GM12891 (cell line): ENCODE results near the gene RNF5.
A peak's percentile ranks its signal among the peaks of the same experiment; 100 is the strongest.

ENCODE experiments used
- DNase-seq: peaks from one replicate; pipeline ENCODE4 v3.0.0; 2011; ENCODE audit warnings: low spot score; ENCODE audit not compliant: insufficient read length
- FAIRE-seq: peaks from 2 replicates; lab custom pipeline; 2011; peaks lifted over from hg19 to GRCh38; lab: Jason Lieb, UNC
- PAX5 ChIP-seq: IDR thresholded peaks from 2 replicates; pipeline ENCODE4 v1.6.1; 2011; ENCODE audit warnings: low read length, moderate library complexity, mild to moderate bottlenecking; ENCODE audit not compliant: insufficient read depth, severe bottlenecking
- POLR2A ChIP-seq: IDR thresholded peaks from 2 replicates; pipeline ENCODE4 v1.6.1; 2011; ENCODE audit warnings: low read depth, low read length, control low read depth
- POLR2AphosphoS5 ChIP-seq: IDR thresholded peaks from 2 replicates; pipeline ENCODE4 v1.6.1; 2011; ENCODE audit warnings: low read depth, low read length, control low read depth
- POU2F2 ChIP-seq: IDR thresholded peaks from 2 replicates; pipeline ENCODE4 v1.6.1; 2011; ENCODE audit warnings: low read depth, mild to moderate bottlenecking, control low read depth, low read length, moderate library complexity
- SPI1 ChIP-seq: IDR thresholded peaks from 2 replicates; pipeline ENCODE4 v1.6.1; 2011; ENCODE audit warnings: low read depth, low read length, control low read depth
- TAF1 ChIP-seq: IDR thresholded peaks from 2 replicates; pipeline ENCODE4 v1.6.1; 2011; ENCODE audit warnings: low read depth, low read length, control low read depth

Gene RNF5

DNA sequence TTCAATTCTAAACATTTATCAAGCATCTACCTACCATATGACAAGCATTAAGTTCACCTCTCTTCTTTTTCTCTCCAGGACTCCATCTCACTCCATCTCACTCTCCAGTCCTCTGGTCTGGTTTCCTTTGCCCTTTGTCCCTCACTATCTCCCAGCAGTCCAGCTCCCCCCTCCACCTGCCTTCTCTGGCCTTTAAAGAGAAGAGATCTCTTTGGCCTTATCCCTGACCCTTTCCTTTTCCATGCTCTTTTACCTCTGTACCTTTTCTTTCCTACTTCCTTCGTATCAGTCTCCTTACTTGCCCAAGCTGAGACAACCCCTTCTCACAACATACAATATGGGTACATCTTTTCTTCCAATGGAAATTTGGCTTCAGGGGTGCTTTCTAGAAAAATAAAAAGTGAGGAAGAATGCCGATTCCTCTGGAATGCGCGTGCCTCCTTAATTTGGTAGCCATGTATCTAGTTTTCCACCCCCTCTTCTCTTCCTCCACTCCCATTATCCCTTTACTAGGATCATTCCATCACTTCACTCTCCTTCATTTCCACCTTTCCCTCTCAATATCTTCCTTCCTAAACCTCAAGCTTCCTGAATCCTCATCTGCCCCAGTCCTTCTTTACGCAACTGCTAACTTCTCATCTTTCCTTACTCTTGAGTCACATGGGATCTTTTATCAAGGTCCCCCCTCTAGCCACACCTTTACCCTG lies 1.6 kb upstream of the RNF5 start:
- FAIRE-seq: no peak
- no peak for TF ChIP-seq POLR2A
- TF ChIP-seq TAF1: no peak
- TF ChIP-seq POLR2AphosphoS5: no peak
- no peak for TF ChIP-seq SPI1
- no peak for TF ChIP-seq PAX5
- no peak for TF ChIP-seq POU2F2
- DNase-seq: no peak

DNA sequence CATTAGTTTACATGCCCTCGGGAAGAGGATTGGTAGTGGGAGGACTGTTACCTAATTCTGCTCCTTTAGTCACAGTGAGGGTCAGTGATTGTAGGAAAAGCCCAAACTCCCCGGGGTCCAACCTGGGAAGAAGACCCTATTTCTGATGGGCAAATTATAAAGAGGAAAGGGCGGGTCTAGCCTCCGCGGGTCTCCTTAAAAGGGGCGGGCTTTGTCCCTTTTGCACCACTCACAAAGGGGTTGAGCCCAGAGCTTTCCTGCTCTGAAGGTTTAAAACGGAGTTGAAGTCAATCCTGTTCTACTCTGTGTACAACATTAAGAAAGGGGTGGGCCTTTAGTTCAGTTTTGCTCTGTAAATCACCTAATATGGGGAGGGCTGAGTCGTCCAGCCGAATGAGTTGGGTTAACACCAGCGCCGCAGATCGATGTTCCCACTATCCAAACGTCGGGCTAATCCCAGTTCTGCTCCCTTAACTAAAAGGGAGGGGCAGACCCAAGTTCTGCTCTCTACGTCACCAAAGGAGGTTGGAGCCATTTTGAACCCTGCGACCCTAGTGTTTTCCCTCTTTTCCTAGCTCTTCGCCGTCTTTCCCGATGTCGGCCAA lies 920 bp upstream of the RNF5 start:
- FAIRE-seq (peak; percentile 5), DNase-seq (no peak)
- TF ChIP-seq POLR2A (no peak), POLR2AphosphoS5 (peak; percentile 53)

DNA sequence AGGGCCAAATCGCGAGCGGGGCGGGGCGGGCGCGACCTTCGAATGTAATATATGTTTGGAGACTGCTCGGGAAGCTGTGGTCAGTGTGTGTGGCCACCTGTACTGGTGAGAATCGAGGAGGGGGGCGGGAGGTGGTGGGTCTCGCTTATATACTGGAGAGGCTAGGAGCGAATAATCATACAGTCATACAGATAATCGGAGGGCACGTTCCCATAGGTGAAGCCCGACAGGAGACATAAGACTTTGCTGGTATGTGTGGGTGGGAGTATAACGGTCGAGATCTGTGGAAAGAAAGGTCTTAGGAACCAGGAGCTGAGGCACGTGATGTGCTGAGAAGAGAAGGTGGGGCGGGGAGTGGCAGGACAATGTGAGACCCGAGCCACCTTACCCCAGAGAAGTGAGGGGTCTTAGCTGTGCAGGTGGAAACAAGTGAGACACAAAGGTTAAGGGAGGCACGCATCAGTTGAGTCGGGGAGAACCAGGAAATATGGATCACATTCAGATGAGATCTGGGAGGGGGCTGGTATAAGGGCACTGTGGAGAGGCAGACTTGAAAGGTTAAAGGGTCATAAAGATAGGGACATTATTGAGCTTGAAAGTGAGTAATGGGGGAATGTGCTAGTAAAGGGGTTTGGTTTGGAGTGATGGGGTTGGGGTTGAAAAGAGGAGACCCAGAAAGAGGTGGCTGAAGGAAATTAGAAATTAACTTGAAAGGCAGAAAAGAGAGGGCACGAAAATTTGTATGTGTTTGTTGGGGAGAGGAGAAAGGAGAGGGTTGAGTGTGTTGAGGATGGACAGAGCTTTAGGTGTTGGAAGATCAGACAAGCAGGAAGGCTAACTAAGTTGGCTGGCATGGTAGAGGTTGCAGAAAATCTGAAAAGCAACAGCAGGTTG lies 589 bp downstream of the RNF5 start:
- DNase-seq: no peak
- TF ChIP-seq POU2F2 (no peak), SPI1 (no peak), POLR2A (0 out of 2 replicates have a peak, but pooled peaks have one; percentile 20)
- no peak for FAIRE-seq

DNA sequence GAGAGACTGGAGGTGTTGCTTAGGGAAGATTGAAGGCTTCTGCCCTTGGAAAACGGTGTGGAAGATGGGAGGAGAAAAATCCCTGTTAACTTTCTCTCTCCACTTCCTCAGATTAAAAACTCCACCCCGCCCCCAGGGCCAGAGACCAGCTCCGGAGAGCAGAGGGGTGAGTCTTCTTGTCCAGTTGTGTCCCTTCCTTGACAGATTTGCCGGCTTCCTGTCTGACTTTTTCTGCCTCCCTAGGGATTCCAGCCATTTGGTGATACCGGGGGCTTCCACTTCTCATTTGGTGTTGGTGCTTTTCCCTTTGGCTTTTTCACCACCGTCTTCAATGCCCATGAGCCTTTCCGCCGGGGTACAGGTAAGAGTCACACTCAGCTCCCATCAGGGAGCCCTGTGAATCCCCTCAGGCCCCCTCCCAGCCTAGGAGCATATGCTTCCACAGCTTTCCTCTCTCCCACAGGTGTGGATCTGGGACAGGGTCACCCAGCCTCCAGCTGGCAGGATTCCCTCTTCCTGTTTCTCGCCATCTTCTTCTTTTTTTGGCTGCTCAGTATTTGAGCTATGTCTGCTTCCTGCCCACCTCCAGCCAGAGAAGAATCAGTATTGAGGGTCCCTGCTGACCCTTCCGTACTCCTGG lies 1.7 kb downstream of the RNF5 start:
- FAIRE-seq (no peak), DNase-seq (no peak)
- TF ChIP-seq POLR2A: no peak

DNA sequence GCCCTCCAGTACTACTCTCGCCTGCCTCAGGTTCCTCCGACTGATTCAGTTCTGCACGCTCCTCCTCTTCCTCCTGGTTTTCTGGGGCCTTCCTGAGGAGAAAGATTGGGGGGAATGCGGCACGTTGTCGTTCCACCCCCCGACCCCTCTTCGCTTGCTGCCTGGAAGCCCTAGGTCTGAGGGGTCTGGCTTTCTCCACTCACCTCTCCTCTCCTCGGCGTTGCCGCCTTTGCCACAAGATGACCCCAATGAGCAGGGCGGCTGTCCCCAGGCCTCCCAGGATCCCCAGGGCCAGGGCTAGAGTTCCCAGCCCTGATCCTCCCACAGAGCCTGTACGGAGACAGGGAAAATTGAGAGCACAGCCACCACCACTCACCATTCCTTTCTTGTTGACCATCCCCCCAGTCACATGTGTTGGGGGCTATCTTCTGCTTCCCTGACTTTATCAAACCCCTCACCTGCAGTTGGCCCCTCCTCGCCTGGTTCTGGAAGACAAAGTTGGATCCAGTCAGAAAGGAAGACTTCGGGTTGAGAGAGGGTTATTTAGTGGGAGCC lies 3.0 kb downstream of the RNF5 start:
- no peak for FAIRE-seq
- TF ChIP-seq POU2F2 (no peak), POLR2A (no peak), POLR2AphosphoS5 (no peak)
- DNase-seq: no peak

DNA sequence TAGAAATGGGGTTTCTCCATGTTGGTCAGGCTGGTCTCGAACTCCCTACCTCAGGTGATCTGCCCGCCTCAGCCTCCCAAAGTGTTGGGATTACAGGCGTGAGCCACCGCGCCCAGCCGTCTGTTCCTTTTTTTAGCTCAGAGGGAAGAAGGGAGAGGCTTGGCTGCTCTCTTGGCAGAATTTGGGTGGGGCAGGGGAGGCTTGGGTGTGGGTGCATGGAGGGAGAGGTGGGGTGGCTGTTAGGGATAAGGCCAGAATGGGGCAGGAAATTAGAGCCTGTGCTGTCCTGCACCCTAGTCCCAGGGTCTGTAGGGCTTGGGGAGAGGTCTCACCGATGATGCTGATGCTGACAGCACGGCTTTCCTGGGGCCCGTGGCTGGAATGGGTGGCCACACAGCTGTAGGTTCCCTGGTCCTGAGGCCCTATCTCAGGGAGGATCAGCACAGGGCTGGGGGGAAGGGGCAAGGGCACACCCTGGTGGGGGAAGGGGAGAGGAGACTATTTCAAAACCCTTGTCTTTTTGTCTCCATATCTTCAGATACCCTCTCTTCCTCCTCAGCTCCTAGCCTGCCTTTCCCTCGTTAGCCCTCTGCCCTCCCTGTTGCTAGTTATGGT lies 3.8 kb downstream of the RNF5 start:
- FAIRE-seq (no peak), DNase-seq (no peak)
- TF ChIP-seq POLR2A (no peak), SPI1 (no peak)

DNA sequence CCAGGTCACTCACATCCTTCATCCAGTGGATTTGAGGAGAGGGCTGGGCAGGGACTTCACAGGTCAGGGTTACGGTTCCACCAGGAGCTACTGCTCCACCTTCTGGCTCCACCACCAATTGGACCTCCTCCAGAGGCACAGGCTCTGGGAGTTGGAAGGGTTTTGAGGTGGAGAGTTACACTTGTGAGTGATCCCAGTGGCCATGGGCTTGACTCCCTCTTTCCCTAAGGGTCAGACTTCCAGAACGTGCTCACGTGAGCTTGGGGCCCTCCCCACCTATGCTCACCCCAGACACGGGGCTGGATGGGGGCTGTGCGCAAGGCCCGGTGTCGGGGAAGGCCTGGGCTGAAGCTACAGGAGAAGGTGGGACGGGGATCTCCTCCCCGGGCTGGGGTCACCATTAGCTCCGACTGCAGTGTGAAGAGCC lies 4.4 kb downstream of the RNF5 start:
- DNase-seq (no peak), FAIRE-seq (no peak)
- TF ChIP-seq POLR2AphosphoS5 (no peak), TAF1 (no peak), POU2F2 (no peak), POLR2A (no peak), PAX5 (no peak), SPI1 (no peak)

DNA sequence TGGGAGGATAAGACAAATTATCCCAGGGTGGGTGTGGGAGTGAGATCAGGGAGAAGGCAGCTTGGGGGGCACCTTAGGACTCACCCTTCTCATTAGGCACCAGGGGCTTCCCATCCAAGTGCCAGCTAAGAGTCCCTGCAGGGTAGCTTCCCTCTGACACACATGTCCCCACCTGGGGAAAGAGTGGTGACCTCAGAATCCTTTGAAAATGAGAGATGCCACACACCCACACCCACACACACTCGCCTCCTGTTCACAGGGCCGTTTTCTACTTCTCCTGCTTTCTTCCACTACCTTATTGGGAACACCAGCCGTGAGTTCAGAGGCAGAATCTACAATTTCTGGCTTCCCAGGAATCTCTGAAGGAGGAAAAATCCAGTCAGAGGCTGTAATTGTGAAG lies 4.8 kb downstream of the RNF5 start:
- no peak for DNase-seq
- TF ChIP-seq PAX5 (no peak), SPI1 (no peak), POU2F2 (no peak), POLR2A (no peak), POLR2AphosphoS5 (no peak), TAF1 (no peak)
- FAIRE-seq: no peak

DNA sequence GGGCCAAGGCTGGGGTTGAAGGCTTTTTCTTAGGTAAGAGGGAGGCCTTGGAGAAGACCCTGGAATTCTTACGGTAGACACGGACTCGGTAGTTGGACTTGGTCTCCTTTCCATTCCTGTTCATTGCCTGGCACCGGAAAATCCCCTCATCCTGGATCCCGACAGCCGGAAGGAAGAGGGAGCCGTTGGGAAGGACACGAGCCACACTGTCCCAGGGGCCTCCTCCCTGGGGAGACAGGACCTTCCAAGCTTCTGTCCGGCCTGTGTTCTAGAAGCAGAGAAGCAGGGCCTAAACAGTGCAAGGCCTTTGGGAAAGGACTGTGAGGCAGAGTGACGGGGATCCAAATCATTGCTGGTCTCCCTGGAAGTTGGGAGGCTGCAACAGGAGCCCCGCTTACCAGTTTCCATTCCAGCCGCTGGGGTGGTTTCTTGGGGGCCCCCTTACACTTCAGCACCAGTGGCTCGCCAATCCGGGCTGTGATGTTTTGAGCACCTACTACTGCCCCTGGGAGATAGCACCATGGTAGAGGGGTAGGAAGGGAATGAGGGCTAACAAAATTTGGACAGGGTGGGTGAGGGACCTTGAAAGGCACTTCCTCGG lies 5.4 kb downstream of the RNF5 start:
- TF ChIP-seq POLR2A (no peak), SPI1 (no peak), TAF1 (no peak)
- DNase-seq: no peak
- FAIRE-seq: no peak
